WERI-Rb-1 (cell line): ENCODE results near the gene KRTAP5-1.

Experiments used
- DNase-seq: peaks from one replicate; pipeline ENCODE4 v3.0.0-alpha.2; 2020
- H3K27ac ChIP-seq: fragments of 250-450 bp; sonication (Bioruptor Pico); 2 replicates; pipeline ENCODE4 v1.5.1; 2020; ENCODE audit warnings: mild to moderate bottlenecking, moderate library complexity
- H3K27me3 ChIP-seq: fragments of 250-450 bp; sonication (Bioruptor Pico); 2 replicates; pipeline ENCODE4 v1.5.1; 2021; ENCODE audit warnings: mild to moderate bottlenecking, low read depth, moderate library complexity; ENCODE audit not compliant: insufficient read depth, severe bottlenecking
- H3K36me3 ChIP-seq: fragments of 250-450 bp; sonication (Bioruptor Pico); 2 replicates; pipeline ENCODE4 v1.5.1; 2020; ENCODE audit warnings: mild to moderate bottlenecking, moderate library complexity
- H3K4me3 ChIP-seq: 2 replicates; pipeline ENCODE4 v1.5.1; 2011; ENCODE audit warnings: low read depth, mild to moderate bottlenecking, control low read depth, low read length
- H3K9me3 ChIP-seq: fragments of 250-450 bp; sonication (Bioruptor Pico); 2 replicates; pipeline ENCODE4 v1.5.1; 2021; ENCODE audit warnings: mild to moderate bottlenecking, moderate library complexity; ENCODE audit not compliant: severe bottlenecking
- TF ChIP-seq, protein P1 (sequence below): IDR thresholded peaks from 2 replicates; pipeline ENCODE4 v1.5.1; 2011; ENCODE audit warnings: low read depth, mild to moderate bottlenecking, control low read depth, inconsistent platforms, low read length

Gene KRTAP5-1

DNA sequence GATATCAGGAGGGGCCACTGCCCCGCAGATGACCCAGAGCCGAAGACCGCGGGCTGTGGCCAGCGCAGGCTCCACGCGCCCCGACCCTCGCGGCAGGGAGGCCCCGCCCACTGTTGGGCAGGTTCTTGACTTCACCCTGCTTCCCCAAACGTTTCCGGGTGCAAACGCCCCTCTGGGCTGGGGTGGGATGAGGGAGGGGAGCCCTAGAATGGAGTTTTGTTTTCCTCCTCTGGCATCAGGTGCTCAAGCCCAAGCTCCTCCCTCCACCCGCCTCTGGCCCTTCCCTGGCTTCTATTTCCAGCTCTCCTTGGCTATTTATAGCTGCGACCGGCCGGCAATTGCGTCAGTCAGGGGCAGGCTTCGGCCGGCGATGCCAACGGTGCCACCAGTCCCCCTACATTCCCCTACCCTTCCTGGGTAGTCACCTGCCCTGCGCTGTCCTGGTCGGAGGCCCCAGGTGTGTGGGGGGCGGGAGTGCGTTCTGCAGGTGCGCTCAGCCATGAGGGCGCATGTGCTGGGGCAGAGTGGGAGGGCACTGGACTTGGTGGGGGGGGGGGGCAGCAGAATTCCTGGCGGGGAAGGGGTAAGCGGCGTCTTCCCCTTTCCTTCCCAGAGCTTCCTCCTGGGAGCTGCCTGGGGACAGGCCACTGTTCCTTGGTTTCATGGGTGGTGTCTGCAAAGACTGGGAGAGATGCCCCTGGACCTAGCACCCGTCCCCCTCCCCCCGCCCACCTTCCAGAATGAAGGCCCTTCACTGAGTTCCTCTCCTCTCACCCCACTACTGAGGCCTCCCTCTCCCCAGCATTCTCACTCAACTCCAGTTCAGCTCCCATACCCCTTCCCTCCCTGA, 36.6 kb downstream of the KRTAP5-1 start:
- TF ChIP-seq, protein P1, sequence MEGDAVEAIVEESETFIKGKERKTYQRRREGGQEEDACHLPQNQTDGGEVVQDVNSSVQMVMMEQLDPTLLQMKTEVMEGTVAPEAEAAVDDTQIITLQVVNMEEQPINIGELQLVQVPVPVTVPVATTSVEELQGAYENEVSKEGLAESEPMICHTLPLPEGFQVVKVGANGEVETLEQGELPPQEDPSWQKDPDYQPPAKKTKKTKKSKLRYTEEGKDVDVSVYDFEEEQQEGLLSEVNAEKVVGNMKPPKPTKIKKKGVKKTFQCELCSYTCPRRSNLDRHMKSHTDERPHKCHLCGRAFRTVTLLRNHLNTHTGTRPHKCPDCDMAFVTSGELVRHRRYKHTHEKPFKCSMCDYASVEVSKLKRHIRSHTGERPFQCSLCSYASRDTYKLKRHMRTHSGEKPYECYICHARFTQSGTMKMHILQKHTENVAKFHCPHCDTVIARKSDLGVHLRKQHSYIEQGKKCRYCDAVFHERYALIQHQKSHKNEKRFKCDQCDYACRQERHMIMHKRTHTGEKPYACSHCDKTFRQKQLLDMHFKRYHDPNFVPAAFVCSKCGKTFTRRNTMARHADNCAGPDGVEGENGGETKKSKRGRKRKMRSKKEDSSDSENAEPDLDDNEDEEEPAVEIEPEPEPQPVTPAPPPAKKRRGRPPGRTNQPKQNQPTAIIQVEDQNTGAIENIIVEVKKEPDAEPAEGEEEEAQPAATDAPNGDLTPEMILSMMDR, result no peak
- Histone ChIP-seq H3K27ac (no peak overlapping the region), H3K9me3 (no peaks in the 10 kb centered on the region), H3K36me3 (no peaks in the 10 kb centered on the region), H3K4me3 (no peak overlapping the region), H3K27me3 (peaks cover 13% of the 10 kb centered on the region)
- no peak for DNase-seq

DNA sequence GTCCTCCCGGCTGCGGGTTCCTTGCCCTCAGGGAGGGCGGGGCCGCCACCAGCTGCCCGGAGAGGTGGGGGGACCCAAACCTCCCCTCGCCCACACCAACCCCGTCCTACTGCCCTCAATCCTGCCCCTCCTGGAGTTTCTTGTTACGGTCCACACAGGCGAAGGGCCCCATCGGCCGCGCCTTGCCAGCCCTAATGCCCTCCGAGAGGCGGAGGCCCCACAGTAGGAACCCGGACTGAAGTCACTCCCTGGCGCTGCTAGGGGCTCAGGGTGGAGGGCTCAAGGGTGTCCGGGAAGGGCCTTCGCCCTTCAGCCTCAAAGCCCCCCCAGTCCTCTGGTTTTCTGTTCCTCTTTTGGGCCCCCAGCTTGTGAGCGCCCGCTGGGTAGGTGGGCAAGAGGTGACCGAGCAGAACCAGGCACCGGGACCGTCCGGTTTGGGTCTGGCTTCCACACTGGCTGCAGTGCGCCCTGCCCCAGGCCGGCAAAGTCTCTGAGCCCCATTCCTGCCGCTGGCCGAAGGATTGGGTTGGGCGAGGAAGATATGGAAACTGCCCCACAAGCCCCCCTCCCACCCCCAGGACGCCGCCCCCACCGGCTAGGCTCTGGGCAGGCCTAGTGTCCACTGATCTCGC, 37.5 kb downstream of the KRTAP5-1 start:
- Histone ChIP-seq H3K27ac (no peak overlapping the region), H3K27me3 (peaks cover 13% of the 10 kb centered on the region), H3K4me3 (peak overlapping the region; percentile 46; the same call in 1 of the 2 replicates), H3K9me3 (no peaks in the 10 kb centered on the region), H3K36me3 (no peaks in the 10 kb centered on the region)
- DNase-seq, result no peak
- TF ChIP-seq, protein P1, result no peak

DNA sequence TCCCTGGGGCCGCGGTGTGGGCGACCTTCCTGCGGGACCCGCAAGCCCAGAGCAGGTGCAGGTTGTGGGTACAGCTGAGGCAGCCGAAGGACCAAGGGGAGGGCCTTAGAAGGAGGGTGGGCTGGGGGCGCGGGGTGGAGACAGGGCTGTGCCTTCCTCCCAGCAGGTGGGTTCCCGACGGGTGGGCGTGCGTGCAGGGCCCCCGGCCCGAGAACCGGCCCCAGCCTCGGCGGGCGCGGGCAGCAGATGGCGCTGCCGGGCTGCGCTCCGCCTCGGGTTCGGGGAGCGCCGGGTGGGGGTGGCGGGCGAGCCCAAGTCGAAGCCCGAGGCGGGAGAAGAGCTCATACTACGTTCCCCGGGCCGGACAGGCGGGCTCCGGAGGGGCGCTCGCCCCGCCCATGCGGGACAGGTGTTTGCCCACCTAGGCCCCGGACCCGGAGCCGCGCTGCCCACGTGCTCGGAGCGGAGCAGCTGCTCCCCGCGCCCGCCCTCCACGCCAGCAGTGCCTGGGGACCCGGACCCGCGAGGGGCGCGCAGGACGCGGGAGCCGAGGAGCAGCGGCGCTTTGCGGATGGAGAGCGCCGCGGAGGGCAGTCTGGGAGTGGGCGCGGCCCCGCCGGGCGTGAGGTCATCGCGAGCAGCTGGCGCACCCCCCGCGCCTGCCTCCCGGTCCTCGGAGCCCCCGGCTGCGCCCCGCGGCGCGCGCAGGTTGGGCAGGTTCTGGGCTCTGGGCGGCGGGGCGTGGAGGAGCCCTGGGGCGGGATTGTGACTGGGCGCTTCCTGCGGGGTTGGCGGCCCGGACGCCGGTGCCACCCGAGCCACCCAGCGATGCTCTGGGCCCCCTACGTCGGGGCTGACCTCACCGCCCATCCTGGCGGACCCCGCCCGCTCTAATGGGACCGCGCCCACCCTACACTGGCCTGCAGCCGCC, 38.3 kb downstream of the KRTAP5-1 start:
- TF ChIP-seq, protein P1, result peak; percentile 82
- no peaks in the 10 kb centered on the region for H3K36me3 ChIP-seq
- no peaks in the 10 kb centered on the region for H3K9me3 ChIP-seq
- peaks cover 13% of the 10 kb centered on the region for H3K27me3 ChIP-seq
- H3K4me3 ChIP-seq, result peak overlapping the region; percentile 46
- peak; percentile 61 for DNase-seq
- H3K27ac ChIP-seq, result no peak overlapping the region

DNA sequence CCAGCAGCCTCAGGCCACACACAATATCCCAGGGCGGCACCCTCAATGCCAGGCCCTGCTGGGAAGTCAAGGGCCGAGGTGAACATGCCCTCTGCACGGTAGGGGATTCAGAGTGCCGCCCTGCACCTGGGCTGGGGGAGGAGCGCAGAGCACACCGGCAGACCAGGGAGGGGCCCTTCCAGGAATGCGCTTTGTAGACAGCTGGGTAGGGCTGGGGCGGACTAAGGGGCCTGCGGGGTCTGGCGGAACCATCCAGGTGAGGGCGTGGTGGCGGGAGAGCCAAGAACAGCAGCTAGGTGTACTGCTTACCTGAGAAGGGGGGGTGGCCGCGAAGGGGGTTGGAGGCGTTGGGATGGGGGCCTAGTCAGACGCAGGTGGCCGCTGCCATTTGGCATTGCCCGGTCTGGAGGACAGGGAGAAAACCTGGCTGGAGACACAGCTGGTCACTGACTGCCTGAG, 39.0 kb downstream of the KRTAP5-1 start:
- no peak for DNase-seq
- Histone ChIP-seq H3K27me3 (peaks cover 13% of the 10 kb centered on the region), H3K4me3 (no peak overlapping the region)

DNA sequence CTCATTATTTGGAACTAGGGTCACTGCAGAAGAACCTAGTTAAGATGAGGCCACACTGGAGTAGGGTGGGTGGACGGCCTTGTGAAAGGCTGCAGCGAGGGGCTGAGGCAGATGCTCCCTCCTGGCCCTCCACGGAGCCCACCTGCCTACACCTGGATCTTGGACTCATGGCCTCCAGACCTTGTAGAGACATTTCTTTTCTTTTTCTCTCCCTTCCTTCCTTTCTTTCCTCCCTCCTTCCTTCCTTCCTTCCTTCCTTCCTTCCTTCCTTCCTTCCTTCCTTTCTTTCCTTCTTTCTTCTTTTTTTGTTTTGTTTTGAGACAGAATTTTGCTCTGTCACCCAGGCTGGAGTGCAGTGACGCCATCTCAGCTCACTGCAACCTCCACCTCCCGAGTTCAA, 39.7 kb downstream of the KRTAP5-1 start:
- DNase-seq, result no peak
- H3K27ac ChIP-seq, result no peak overlapping the region
- peaks cover 13% of the 10 kb centered on the region for H3K27me3 ChIP-seq
- TF ChIP-seq, protein P1, result no peak
- H3K36me3 ChIP-seq, result no peaks in the 10 kb centered on the region
- H3K4me3 ChIP-seq, result no peak overlapping the region
- no peaks in the 10 kb centered on the region for H3K9me3 ChIP-seq

More for the DNA sequence above, 39.0 kb downstream of the KRTAP5-1 start:
- H3K36me3 ChIP-seq, result no peaks in the 10 kb centered on the region
- TF ChIP-seq, protein P1, result no peak
- H3K27ac ChIP-seq, result no peak overlapping the region
- no peaks in the 10 kb centered on the region for H3K9me3 ChIP-seq
